H1 (cell line): Measurements from ENCODE around the gene PDHX. TPM values are rescaled to one million over a fixed set of nuclear protein-coding genes. Genes with fewer than 3 reads are reported as not detected.

Experiments
- CTCF ChIA-PET: fragments of 300-600 bp; sonication (Branson Sonifier 250); formaldehyde crosslinking; loops from one replicate; lab custom pipeline; 2021; ENCODE audit not compliant: partially characterized antibody; lab: Charles Lee
- POLR2A ChIA-PET: fragments of 300-600 bp; sonication (Branson Sonifier 250); formaldehyde crosslinking; loops from one replicate; lab custom pipeline; 2021; ENCODE audit warnings: inconsistent platforms; ENCODE audit not compliant: partially characterized antibody; lab: Charles Lee
- DNase-seq, 2 experiments: peaks; one replicate each; pipeline versions ENCODE4 v3.0.0 to v3.0.0-alpha.2; 2010 to 2022; ENCODE audit warnings: low spot score in 2 of 2, low read depth in 1 of 2, mixed read lengths in 1 of 2
- FAIRE-seq: peaks from 2 replicates; lab custom pipeline; 2011; peaks lifted over from hg19 to GRCh38; lab: Jason Lieb, UNC
- H2AFZ ChIP-seq: 2 replicates; pipeline ENCODE4 v1.8.1; 2012; ENCODE audit warnings: low read length, inconsistent platforms
- H2AK5ac ChIP-seq: 2 replicates; pipeline ENCODE4 v1.6.1; 2013; ENCODE audit warnings: low read depth, low read length
- H2BK120ac ChIP-seq: replicated peaks from 2 replicates; pipeline ENCODE3; 2013; ENCODE audit warnings: low read depth, low read length, inconsistent platforms
- H2BK12ac ChIP-seq: 2 replicates; pipeline ENCODE4 v1.6.1; 2013; ENCODE audit warnings: low read depth, low read length
- H2BK15ac ChIP-seq: 2 replicates; pipeline ENCODE4 v1.6.1; 2013; ENCODE audit warnings: low read length
- H2BK20ac ChIP-seq: 2 replicates; pipeline ENCODE4 v1.6.1; 2013; ENCODE audit warnings: low read length
- H2BK5ac ChIP-seq: 2 replicates; pipeline ENCODE4 v1.6.1; 2013; ENCODE audit warnings: low read depth, low read length
- H3K14ac ChIP-seq: 2 replicates; pipeline ENCODE4 v1.6.1; 2013; ENCODE audit warnings: inconsistent platforms; ENCODE audit not compliant: insufficient read length
- H3K18ac ChIP-seq: 2 replicates; pipeline ENCODE4 v1.6.1; 2013; ENCODE audit warnings: low read length; ENCODE audit errors: extremely low read depth
- H3K23ac ChIP-seq: 2 replicates; pipeline ENCODE4 v1.6.1; 2013; ENCODE audit warnings: inconsistent platforms; ENCODE audit not compliant: insufficient read length
- H3K23me2 ChIP-seq: 2 replicates; pipeline ENCODE4 v1.6.1; 2013; ENCODE audit warnings: low read depth, low read length
- H3K27ac ChIP-seq: 2 replicates; pipeline ENCODE4 v1.6.1; 2011; ENCODE audit warnings: low read depth, low read length, inconsistent platforms
- H3K27me3 ChIP-seq, 4 experiments: replicated peaks in 1 of 4; 1 replicate in 1 of 4; 2 replicates in 3 of 4; pipeline versions ENCODE4 v1.6.1 to v1.8.1; 2011 to 2013; ENCODE audit warnings: low read length in 3 of 4, mild to moderate bottlenecking in 3 of 4, inconsistent platforms in 2 of 4, mixed read lengths in 2 of 4, moderate library complexity in 1 of 4; ENCODE audit not compliant: control insufficient read depth in 3 of 4, insufficient read depth in 3 of 4; ENCODE audit errors: extremely low read depth in 1 of 4
- H3K36me3 ChIP-seq, 4 experiments: 2 replicates each; pipeline versions ENCODE4 v1.6.1 to v1.8.1; 2011 to 2013; ENCODE audit warnings: mild to moderate bottlenecking in 4 of 4, low read length in 3 of 4, moderate library complexity in 2 of 4, control low read depth in 1 of 4, inconsistent platforms in 1 of 4; ENCODE audit not compliant: insufficient read depth in 4 of 4, control insufficient read depth in 2 of 4
- H3K4ac ChIP-seq: replicated peaks from 2 replicates; pipeline ENCODE3; 2013; ENCODE audit warnings: low read length, low read depth, mixed read lengths, inconsistent platforms; ENCODE audit not compliant: insufficient read length
- H3K4me1 ChIP-seq, 4 experiments: replicated peaks in 1 of 4; 1 replicate in 1 of 4; 2 replicates in 3 of 4; pipeline versions ENCODE4 v1.6.1 to v1.8.1; 2011 to 2013; ENCODE audit warnings: low read length in 3 of 4, inconsistent platforms in 2 of 4, mixed read lengths in 1 of 4; ENCODE audit not compliant: insufficient read depth in 4 of 4, control insufficient read depth in 3 of 4
- H3K4me2 ChIP-seq, 2 experiments: 2 replicates each; pipeline versions ENCODE4 v1.6.1 to v1.8.1; 2011 to 2013; ENCODE audit warnings: low read depth in 2 of 2, low read length in 2 of 2, control low read depth in 1 of 2, inconsistent platforms in 1 of 2, mild to moderate bottlenecking in 1 of 2; ENCODE audit not compliant: insufficient read depth in 1 of 2
- H3K4me3 ChIP-seq, 4 experiments: fragments of 200-600, 300-600 bp in 1 of 4; sonication (generic), shearing (Covaris generic), sonication (Bioruptor Twin) in 1 of 4; 2 replicates each; pipeline versions ENCODE4 v1.5.1 to v1.8.1; 2011 to 2016; ENCODE audit warnings: low read length in 4 of 4, low read depth in 3 of 4, control low read depth in 2 of 4, inconsistent platforms in 2 of 4, mild to moderate bottlenecking in 2 of 4, mixed read lengths in 1 of 4, moderate library complexity in 1 of 4; ENCODE audit not compliant: insufficient read depth in 2 of 4; ENCODE audit errors: extremely low read depth in 1 of 4
- H3K56ac ChIP-seq: replicated peaks from 2 replicates; pipeline ENCODE3; 2013; ENCODE audit warnings: low read depth, mild to moderate bottlenecking, mixed read lengths, low read length, inconsistent platforms; ENCODE audit not compliant: insufficient read length
- H3K79me1 ChIP-seq: 2 replicates; pipeline ENCODE4 v1.6.1; 2013; ENCODE audit warnings: low read depth, low read length, control low read depth
- H3K79me2 ChIP-seq, 2 experiments: 2 replicates each; pipeline versions ENCODE4 v1.6.1 to v1.8.1; 2012 to 2013; ENCODE audit warnings: low read length in 2 of 2, mild to moderate bottlenecking in 2 of 2, inconsistent platforms in 1 of 2; ENCODE audit not compliant: insufficient read depth in 2 of 2, control insufficient read depth in 1 of 2
- H3K9ac ChIP-seq, 4 experiments: replicated peaks in 1 of 4; 1 replicate in 1 of 4; 2 replicates in 3 of 4; pipeline versions ENCODE4 v1.6.1 to v1.8.1; 2011 to 2013; ENCODE audit warnings: low read depth in 3 of 4, low read length in 3 of 4, control low read depth in 2 of 4, mild to moderate bottlenecking in 2 of 4, moderate library complexity in 2 of 4, inconsistent platforms in 1 of 4; ENCODE audit errors: extremely low read depth in 1 of 4
- H3K9me3 ChIP-seq, 2 experiments: 2 replicates each; pipeline versions ENCODE4 v1.6.1 to v1.8.1; 2012 to 2013; ENCODE audit warnings: mild to moderate bottlenecking in 2 of 2, moderate library complexity in 2 of 2, control low read depth in 1 of 2, inconsistent platforms in 1 of 2, low read depth in 1 of 2, low read length in 1 of 2, mixed read lengths in 1 of 2; ENCODE audit not compliant: insufficient read depth in 2 of 2
- H4K20me1 ChIP-seq, 2 experiments: replicated peaks in 1 of 2; 2 replicates each; pipeline versions ENCODE3 to v1.8.1; 2011 to 2013; ENCODE audit warnings: inconsistent platforms in 2 of 2, low read length in 2 of 2, mild to moderate bottlenecking in 1 of 2; ENCODE audit not compliant: insufficient read depth in 2 of 2, control insufficient read depth in 1 of 2
- H4K5ac ChIP-seq: 2 replicates; pipeline ENCODE4 v1.6.1; 2013; ENCODE audit warnings: low read length, low read depth, mixed read lengths, inconsistent platforms; ENCODE audit not compliant: insufficient read length
- H4K8ac ChIP-seq: 2 replicates; pipeline ENCODE4 v1.8.0; 2013; ENCODE audit warnings: mild to moderate bottlenecking, moderate library complexity, low read length, inconsistent platforms; ENCODE audit not compliant: insufficient read depth; ENCODE audit errors: extremely low read depth
- H4K91ac ChIP-seq: replicated peaks from 2 replicates; pipeline ENCODE3; 2013; ENCODE audit warnings: low read length, mixed read lengths, inconsistent platforms; ENCODE audit not compliant: insufficient read length
- CHD2 ChIP-seq: IDR thresholded peaks from 2 replicates; pipeline ENCODE4 v1.6.1; 2012; ENCODE audit warnings: low read length, improper control_type of control experiment
- JUND ChIP-seq: IDR thresholded peaks from 2 replicates; pipeline ENCODE4 v1.6.1; 2011; ENCODE audit warnings: mild to moderate bottlenecking, improper control_type of control experiment, low read length
- MAFK ChIP-seq: IDR thresholded peaks from 2 replicates; pipeline ENCODE4 v1.6.1; 2012; ENCODE audit warnings: low read depth, mild to moderate bottlenecking, improper control_type of control experiment, low read length
- NANOG ChIP-seq: IDR thresholded peaks from 2 replicates; pipeline ENCODE4 v1.6.1; 2011; ENCODE audit warnings: low read length, low read depth, mild to moderate bottlenecking, inconsistent platforms; ENCODE audit not compliant: insufficient read depth, poor library complexity, severe bottlenecking
- NRF1 ChIP-seq: IDR thresholded peaks from 2 replicates; pipeline ENCODE4 v1.6.1; 2011; ENCODE audit warnings: mild to moderate bottlenecking, low read depth, low read length, improper control_type of control experiment
- POLR2AphosphoS5 ChIP-seq: IDR thresholded peaks from 2 replicates; pipeline ENCODE4 v1.6.1; 2011; ENCODE audit warnings: low read depth, low read length
- RNF2 ChIP-seq: fragments of 200-900, 300-1000 bp; sonication (generic); IDR thresholded peaks from 2 replicates; pipeline ENCODE4 v1.7.1; 2016; ENCODE audit warnings: borderline replicate concordance, low read depth, mild to moderate bottlenecking, antibody characterized with exemption, low read length; ENCODE audit not compliant: poor library complexity, severe bottlenecking; ENCODE audit errors: missing control alignments
- RXRA ChIP-seq: IDR thresholded peaks from 2 replicates; pipeline ENCODE4 v1.6.1; 2011; ENCODE audit warnings: low read depth, mild to moderate bottlenecking, low read length, moderate library complexity; ENCODE audit not compliant: insufficient read depth
- SIRT6 ChIP-seq: IDR thresholded peaks from one replicate; pipeline ENCODE4 v1.7.1; 2012; ENCODE audit warnings: low read length, inconsistent platforms
- SP2 ChIP-seq: IDR thresholded peaks from 2 replicates; pipeline ENCODE4 v1.6.1; 2012; ENCODE audit warnings: mild to moderate bottlenecking, low read length, inconsistent platforms
- SUZ12 ChIP-seq: fragments of 200-600 bp; sonication (generic); IDR thresholded peaks from 2 replicates; pipeline ENCODE4 v1.6.1; 2012; ENCODE audit warnings: mild to moderate bottlenecking, inconsistent platforms, low read length, moderate library complexity, mixed read lengths
- TCF12 ChIP-seq: IDR thresholded peaks from 2 replicates; pipeline ENCODE4 v1.6.1; 2011; ENCODE audit warnings: low read depth, mild to moderate bottlenecking, low read length
- polyA plus RNA-seq, 7 experiments: library from polyadenylated mRNA; depleted of rRNA in 3 of 7; stranded (reverse) in 5 of 7; unstranded in 2 of 7; fragments of >200 nt in 5 of 7; fragments of 200-250 nt in 2 of 7; gene quantifications; 1 replicate in 5 of 7; 2 replicates in 1 of 7; 4 replicates in 1 of 7; pipeline versions ENCODE4 v1.2.1 to v1.2.3, GENCODE V29; 2011 to 2013; ENCODE audit warnings: missing spikeins in 2 of 7, mixed read lengths in 2 of 7
- total RNA-seq: library from RNA; stranded (reverse); fragmentation: NEBNext Ultra II Directional; extraction: Animal tissue kit (Norgen Biotek cat#: 25700); gene quantifications from 2 replicates; pipeline ENCODE4 v1.2.1, GENCODE V29; 2021
- TF ChIP-seq, protein P1 (sequence below): IDR thresholded peaks from 2 replicates; pipeline ENCODE4 v1.6.1; 2012; ENCODE audit warnings: inconsistent platforms
- TF ChIP-seq, protein P2 (sequence below): IDR thresholded peaks from 2 replicates; pipeline ENCODE4 v1.6.1; 2011; ENCODE audit warnings: low read length, improper control_type of control experiment

The PDHX gene
- total and polyA plus RNA-seq, 2 of the 8 experiments (the other 6 are each of a cell fraction or from before 2014, with no cell fraction given): 12.4 to 51.9 TPM

DNA sequence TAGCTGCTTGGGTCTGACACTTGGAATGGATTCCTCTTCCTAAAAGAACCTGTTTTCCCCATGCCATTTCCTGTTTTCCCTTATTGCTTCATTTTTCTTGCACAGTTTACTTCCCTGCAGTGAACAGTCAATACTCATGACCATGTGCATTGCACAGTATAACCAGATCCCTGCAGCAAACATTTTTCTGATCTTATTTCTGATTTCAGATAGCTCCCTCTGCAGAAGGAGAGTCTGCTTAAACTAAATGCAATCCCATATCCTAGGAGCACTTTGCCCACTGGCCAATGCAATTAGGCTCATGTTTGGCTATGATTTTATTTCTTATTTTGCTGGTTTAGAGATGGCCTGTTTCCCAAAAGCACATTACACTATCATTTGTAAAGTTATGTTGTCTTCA, 125.8 kb downstream of the PDHX start:
- H3K4me3 ChIP-seq: no peak overlapping the region
- no peak overlapping the region for H2AK5ac ChIP-seq
- no peaks in the 10 kb centered on the region for H3K23me2 ChIP-seq
- H2BK12ac ChIP-seq: no peak overlapping the region
- H2BK120ac ChIP-seq: no peak overlapping the region
- H2BK15ac ChIP-seq: no peak overlapping the region
- no peak overlapping the region for H3K4ac ChIP-seq
- no peak overlapping the region for H3K56ac ChIP-seq
- H3K18ac ChIP-seq: no peak overlapping the region
- no peaks in the 10 kb centered on the region for H3K79me1 ChIP-seq
- H4K8ac ChIP-seq: no peak overlapping the region
- no peaks in the 10 kb centered on the region for H4K20me1 ChIP-seq
- no peak overlapping the region for H3K27ac ChIP-seq
- no peaks in the 10 kb centered on the region for H3K9me3 ChIP-seq
- ChIA-PET POLR2A (no interaction called here), CTCF (interaction anchor here (1.2 to 2.2 kb wide), 2 partner anchors 196 to 266 kb away, joined by 4 to 8 read pairs; no protein-coding TSS in a partner anchor)
- no peak overlapping the region for H4K91ac ChIP-seq
- no peaks in the 10 kb centered on the region for H3K27me3 ChIP-seq
- no peak overlapping the region for H4K5ac ChIP-seq
- no peak overlapping the region for H3K4me2 ChIP-seq
- no peak for DNase-seq
- no peak overlapping the region for H2BK5ac ChIP-seq
- no peak overlapping the region for H2AFZ ChIP-seq
- H2BK20ac ChIP-seq: no peak overlapping the region
- H3K23ac ChIP-seq: no peak overlapping the region
- no peaks in the 10 kb centered on the region for H3K36me3 ChIP-seq
- H3K14ac ChIP-seq: no peak overlapping the region
- FAIRE-seq: no peak
- no peak overlapping the region for H3K9ac ChIP-seq
- H3K79me2 ChIP-seq: no peaks in the 10 kb centered on the region
- H3K4me1 ChIP-seq: no peaks in the 10 kb centered on the region
- TF ChIP-seq NANOG: no peak
- no peak for TF ChIP-seq JUND
- no peak for TF ChIP-seq SIRT6
- TF ChIP-seq, protein P1, sequence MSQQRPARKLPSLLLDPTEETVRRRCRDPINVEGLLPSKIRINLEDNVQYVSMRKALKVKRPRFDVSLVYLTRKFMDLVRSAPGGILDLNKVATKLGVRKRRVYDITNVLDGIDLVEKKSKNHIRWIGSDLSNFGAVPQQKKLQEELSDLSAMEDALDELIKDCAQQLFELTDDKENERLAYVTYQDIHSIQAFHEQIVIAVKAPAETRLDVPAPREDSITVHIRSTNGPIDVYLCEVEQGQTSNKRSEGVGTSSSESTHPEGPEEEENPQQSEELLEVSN: no peak
- TF ChIP-seq RXRA: no peak
- TF ChIP-seq POLR2AphosphoS5: no peak
- no peak for TF ChIP-seq SP2
- TF ChIP-seq, protein P2, sequence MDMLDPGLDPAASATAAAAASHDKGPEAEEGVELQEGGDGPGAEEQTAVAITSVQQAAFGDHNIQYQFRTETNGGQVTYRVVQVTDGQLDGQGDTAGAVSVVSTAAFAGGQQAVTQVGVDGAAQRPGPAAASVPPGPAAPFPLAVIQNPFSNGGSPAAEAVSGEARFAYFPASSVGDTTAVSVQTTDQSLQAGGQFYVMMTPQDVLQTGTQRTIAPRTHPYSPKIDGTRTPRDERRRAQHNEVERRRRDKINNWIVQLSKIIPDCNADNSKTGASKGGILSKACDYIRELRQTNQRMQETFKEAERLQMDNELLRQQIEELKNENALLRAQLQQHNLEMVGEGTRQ: no peak
- TF ChIP-seq SUZ12: no peak
- no peak for TF ChIP-seq MAFK
- no peak for TF ChIP-seq CHD2
- no peak for TF ChIP-seq RNF2
- no peak for TF ChIP-seq TCF12
- TF ChIP-seq NRF1: no peak
